HepG2 (cell line): Measurements from ENCODE around the gene CUL9. TPM values are rescaled to one million over a fixed set of nuclear protein-coding genes. Genes with fewer than 3 reads are reported as not detected.

Experiments used
- CBX1 ChIP-seq: IDR thresholded peaks from one replicate; pipeline ENCODE4 v1.6.1; 2016; ENCODE audit warnings: antibody characterized with exemption, low read depth
- CBX2 ChIP-seq, 2 experiments: fragments of 200-600 bp in 1 of 2; sonication (generic); formaldehyde crosslinking in 1 of 2; IDR thresholded peaks; 2 replicates each; pipeline versions ENCODE4 v1.7.0 to v1.8.1; 2018 to 2022; ENCODE audit warnings: low read depth in 2 of 2, low read length in 1 of 2, mild to moderate bottlenecking in 1 of 2, missing genetic modification reagents in 1 of 2
- FOXA3 ChIP-seq: IDR thresholded peaks from 2 replicates; pipeline ENCODE4 v1.6.1; 2016; ENCODE audit warnings: missing genetic modification reagents, missing compliant biosample characterization
- GATAD2A ChIP-seq: IDR thresholded peaks from 2 replicates; pipeline ENCODE4 v1.6.1; 2016
- NAIF1 ChIP-seq: sonication (generic); formaldehyde crosslinking; IDR thresholded peaks from 2 replicates; pipeline ENCODE4 v1.5.0; 2020; ENCODE audit warnings: mild to moderate bottlenecking, missing genetic modification reagents, borderline replicate concordance
- RFX5 ChIP-seq: IDR thresholded peaks from 2 replicates; pipeline ENCODE4 v1.6.1; 2011; ENCODE audit warnings: low read depth, low read length, improper control_type of control experiment
- SMAD1 ChIP-seq: sonication (generic); formaldehyde crosslinking; IDR thresholded peaks from 2 replicates; pipeline ENCODE4 v1.4.0; 2020; ENCODE audit warnings: missing genetic modification reagents, low read depth, mild to moderate bottlenecking, borderline replicate concordance
- SP4 ChIP-seq: sonication (generic); formaldehyde crosslinking; IDR thresholded peaks from 2 replicates; pipeline ENCODE4 v1.8.1; 2023; ENCODE audit warnings: mild to moderate bottlenecking, missing genetic modification reagents
- STAT6 ChIP-seq: sonication (generic); formaldehyde crosslinking; IDR thresholded peaks from 2 replicates; pipeline ENCODE4 v1.4.0; 2020; ENCODE audit warnings: missing genetic modification reagents, mild to moderate bottlenecking, borderline replicate concordance
- THAP8 ChIP-seq: sonication (generic); formaldehyde crosslinking; IDR thresholded peaks from 2 replicates; pipeline ENCODE4 v1.5.1; 2020; ENCODE audit warnings: missing genetic modification reagents, mild to moderate bottlenecking, borderline replicate concordance
- ZNF281 ChIP-seq: sonication (generic); formaldehyde crosslinking; IDR thresholded peaks from 2 replicates; pipeline ENCODE4 v1.4.0; 2020; ENCODE audit warnings: missing genetic modification reagents, borderline replicate concordance
- ZNF609 ChIP-seq: sonication (generic); formaldehyde crosslinking; IDR thresholded peaks from 2 replicates; pipeline ENCODE4 v1.4.0; 2020; ENCODE audit warnings: mild to moderate bottlenecking, missing genetic modification reagents, borderline replicate concordance
- ZNF614 ChIP-seq: IDR thresholded peaks from 2 replicates; pipeline ENCODE4 v1.6.1; 2018; ENCODE audit warnings: missing biosample characterization, missing genetic modification reagents, inconsistent platforms, borderline replicate concordance
- ZNF850 ChIP-seq: sonication (generic); formaldehyde crosslinking; conservative IDR thresholded peaks from 2 replicates; pipeline ENCODE4 v1.9.0; 2021; ENCODE audit warnings: mild to moderate bottlenecking, missing genetic modification reagents
- polyA plus RNA-seq, 8 experiments: library from polyadenylated mRNA; depleted of rRNA in 3 of 8; stranded (reverse) in 7 of 8; unstranded in 1 of 8; fragments of >200 nt; fragmentation: Illumina TruSeq in 4 of 8; extraction: Trizol in 4 of 8; gene quantifications; 2 replicates each; pipeline versions ENCODE4 v1.2.1 to v1.2.3, GENCODE V29; 2011 to 2016; ENCODE audit warnings: low read depth in 4 of 8, missing spikeins in 1 of 8, mixed read lengths in 1 of 8; ENCODE audit not compliant: insufficient read depth in 1 of 8
- total RNA-seq, 5 experiments: library from RNA; depleted of rRNA; stranded (reverse); fragments of >200 nt; fragmentation: Illumina TruSeq; extraction: Trizol; gene quantifications; 2 replicates each; pipeline ENCODE4 v1.2.3, GENCODE V29; 2016; ENCODE audit warnings: low read depth in 1 of 5

CUL9 gene
- total and polyA plus RNA-seq, 2 of the 13 experiments (the other 11 are each of a cell fraction or from before 2014, with no cell fraction given), result 11.4 to 13.7 TPM

- TF ChIP-seq ZNF281 (CRISPR knock-in tag), result peak; percentile 87
- peak; percentile 83; the same call in 1 of the 2 replicates for TF ChIP-seq RFX5
- no peak for TF ChIP-seq CBX2 (IDR thresholded peaks at IDR 0.05; ENCODE audit: low read depth, low read length)
- TF ChIP-seq CBX2 (CRISPR knock-in tag; IDR thresholded peaks at IDR 0.05; ENCODE audit: low read depth), result no peak
- peak; percentile 65 for TF ChIP-seq GATAD2A (CRISPR knock-in tag)
- no peak; the same call in 1 of the 2 replicates for TF ChIP-seq ZNF614 (CRISPR knock-in tag)
- no peak for TF ChIP-seq ZNF850 (CRISPR knock-in tag)
- no peak for TF ChIP-seq STAT6
- TF ChIP-seq SP4 (CRISPR knock-in tag), result peak; percentile 85
- TF ChIP-seq NAIF1 (CRISPR knock-in tag), result no peak
- peak; percentile 20; the same call in 1 of the 2 replicates for TF ChIP-seq FOXA3
- no peak for TF ChIP-seq SMAD1 (CRISPR knock-in tag)
- TF ChIP-seq ZNF609, result no peak; the same call in 1 of the 2 replicates
- TF ChIP-seq CBX1, result peak; percentile 83
- TF ChIP-seq THAP8, result no peak
Measured at GRCh38 chr6:43174263-43175112, 7.5 kb upstream of the CUL9 start (continued).
